Measurements from ENCODE around the gene ASPRV1. TPM values are rescaled to one million over a fixed set of nuclear protein-coding genes. Genes with fewer than 3 reads are reported as not detected.

Gene ASPRV1
- total and polyA plus RNA-seq, 4 donors: 3.1 to 7.7 (median 6.0) TPM

DNA sequence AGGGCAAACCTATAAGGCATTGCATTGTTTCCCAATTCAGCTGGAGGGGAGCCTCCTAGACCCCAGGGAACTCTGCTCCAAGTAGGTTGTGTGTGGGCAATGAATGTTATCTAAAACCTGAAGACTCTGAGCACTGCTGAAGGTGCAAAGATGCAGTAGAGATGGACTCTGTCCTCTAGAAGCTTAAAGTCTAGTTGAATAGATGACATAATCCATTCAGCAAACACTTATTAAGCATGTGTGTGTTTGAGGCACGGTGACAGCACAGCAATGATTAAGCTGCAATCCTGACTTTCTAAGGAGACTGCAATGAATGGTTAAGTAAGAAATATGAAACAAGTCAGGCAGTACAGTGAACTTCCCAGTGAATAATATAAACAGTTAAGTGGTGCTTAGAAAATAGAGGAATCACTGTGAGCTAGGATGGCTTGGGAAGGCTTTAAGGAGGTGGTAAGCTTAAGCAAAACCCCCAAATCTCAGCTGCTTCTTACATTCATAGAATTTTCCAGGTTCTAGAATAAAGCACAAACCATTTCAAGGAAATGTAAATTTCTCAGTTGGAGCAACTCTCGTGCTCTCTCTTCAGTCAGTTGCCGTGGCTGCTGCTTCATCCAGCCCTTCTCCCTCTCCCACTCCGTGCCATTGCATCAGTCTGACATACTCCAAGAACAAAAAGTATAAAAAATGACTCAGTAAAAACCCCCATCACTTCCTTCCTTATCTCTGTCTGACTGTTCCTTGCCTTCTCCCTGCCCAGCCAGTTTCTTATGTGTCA lies 27.4 kb downstream of the ASPRV1 start:
- no peak overlapping the region for H3K27ac ChIP-seq (ENCODE audit: low read depth, low read length)
- DNase-seq (ENCODE audit: low read depth in 4 of 6, low spot score in 6 of 6): no peak
- H3K9me3 ChIP-seq (ENCODE audit: control insufficient read depth, insufficient read depth, low read length): no peaks in the 10 kb centered on the region
- WGBS (ENCODE audit: insufficient coverage): 72% methylated on average over 3 of the region's 4 CpGs
- H3K4me1 ChIP-seq (ENCODE audit: control insufficient read depth, insufficient read depth, low read length): peaks cover 4% of the 10 kb centered on the region
- no peaks in the 10 kb centered on the region for H3K27me3 ChIP-seq (ENCODE audit: control insufficient read depth, insufficient read depth, low read length)
- no peak overlapping the region for H3K4me3 ChIP-seq (ENCODE audit: low read depth, low read length)
- peaks cover 35% of the 10 kb centered on the region for H3K36me3 ChIP-seq (ENCODE audit: control insufficient read depth, insufficient read depth, low read length)

DNA sequence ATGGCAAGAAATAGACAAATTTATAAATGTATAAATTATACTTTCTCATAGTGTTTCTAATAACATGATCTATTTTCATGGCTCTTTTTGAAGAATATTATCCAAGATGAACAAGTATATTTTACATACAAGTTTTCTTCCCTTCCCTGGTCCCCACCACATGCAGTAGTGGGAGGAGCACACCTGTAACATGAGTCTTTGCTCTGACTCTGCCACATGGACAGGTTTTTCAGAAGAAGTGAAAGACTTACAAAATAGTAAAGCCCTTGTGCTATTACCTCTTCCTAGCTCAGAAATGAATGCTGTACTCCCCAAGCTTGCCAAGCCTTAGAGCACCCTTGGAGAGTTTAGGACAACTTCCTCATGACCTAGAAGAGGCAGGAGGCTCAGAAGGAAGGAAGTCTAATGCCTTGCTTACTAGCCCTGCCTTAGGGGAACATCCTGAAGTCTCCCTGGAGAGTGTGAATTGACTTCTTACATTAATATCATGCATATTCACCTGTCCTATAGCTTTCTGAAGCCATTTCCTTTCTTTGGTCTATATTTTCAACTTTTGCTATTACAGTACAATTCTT lies 28.1 kb downstream of the ASPRV1 start:
- H3K27ac ChIP-seq (ENCODE audit: low read depth, low read length): no peak overlapping the region

DNA sequence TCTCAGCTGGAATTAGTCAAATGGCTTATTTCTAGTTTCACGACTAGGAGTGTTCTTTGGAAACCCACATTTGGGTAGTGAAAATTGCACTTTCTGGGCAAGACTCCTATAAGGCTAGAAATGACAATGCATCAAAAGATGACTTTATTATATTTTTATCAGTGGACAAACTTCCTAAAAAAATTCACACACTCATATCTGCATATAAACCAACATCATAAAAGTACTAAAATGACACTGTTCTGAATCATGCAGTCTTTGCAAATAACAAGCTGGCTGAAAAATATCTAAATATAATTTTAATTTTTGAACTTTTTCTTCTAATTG lies 28.9 kb downstream of the ASPRV1 start:
- Histone ChIP-seq H3K4me3 (ENCODE audit: low read depth, low read length) (no peak overlapping the region), H3K4me1 (ENCODE audit: control insufficient read depth, insufficient read depth, low read length) (peaks cover 4% of the 10 kb centered on the region), H3K36me3 (ENCODE audit: control insufficient read depth, insufficient read depth, low read length) (peaks cover 22% of the 10 kb centered on the region), H3K27me3 (ENCODE audit: control insufficient read depth, insufficient read depth, low read length) (no peaks in the 10 kb centered on the region), H3K9me3 (ENCODE audit: control insufficient read depth, insufficient read depth, low read length) (no peaks in the 10 kb centered on the region), H3K27ac (ENCODE audit: low read depth, low read length) (no peak overlapping the region)
- no peak for DNase-seq (ENCODE audit: low read depth in 4 of 6, low spot score in 6 of 6)
- WGBS (ENCODE audit: insufficient coverage): no CpG with 5 or more reads among the region's 1 CpG

More for the DNA sequence above, 28.1 kb downstream of the ASPRV1 start:
- no peak for DNase-seq (ENCODE audit: low read depth in 4 of 6, low spot score in 6 of 6)
- H3K36me3 ChIP-seq (ENCODE audit: control insufficient read depth, insufficient read depth, low read length): peaks cover 30% of the 10 kb centered on the region
- H3K9me3 ChIP-seq (ENCODE audit: control insufficient read depth, insufficient read depth, low read length): no peaks in the 10 kb centered on the region
- H3K4me1 ChIP-seq (ENCODE audit: control insufficient read depth, insufficient read depth, low read length): peaks cover 4% of the 10 kb centered on the region
- no peak overlapping the region for H3K4me3 ChIP-seq (ENCODE audit: low read depth, low read length)
- H3K27me3 ChIP-seq (ENCODE audit: control insufficient read depth, insufficient read depth, low read length): no peaks in the 10 kb centered on the region

DNA sequence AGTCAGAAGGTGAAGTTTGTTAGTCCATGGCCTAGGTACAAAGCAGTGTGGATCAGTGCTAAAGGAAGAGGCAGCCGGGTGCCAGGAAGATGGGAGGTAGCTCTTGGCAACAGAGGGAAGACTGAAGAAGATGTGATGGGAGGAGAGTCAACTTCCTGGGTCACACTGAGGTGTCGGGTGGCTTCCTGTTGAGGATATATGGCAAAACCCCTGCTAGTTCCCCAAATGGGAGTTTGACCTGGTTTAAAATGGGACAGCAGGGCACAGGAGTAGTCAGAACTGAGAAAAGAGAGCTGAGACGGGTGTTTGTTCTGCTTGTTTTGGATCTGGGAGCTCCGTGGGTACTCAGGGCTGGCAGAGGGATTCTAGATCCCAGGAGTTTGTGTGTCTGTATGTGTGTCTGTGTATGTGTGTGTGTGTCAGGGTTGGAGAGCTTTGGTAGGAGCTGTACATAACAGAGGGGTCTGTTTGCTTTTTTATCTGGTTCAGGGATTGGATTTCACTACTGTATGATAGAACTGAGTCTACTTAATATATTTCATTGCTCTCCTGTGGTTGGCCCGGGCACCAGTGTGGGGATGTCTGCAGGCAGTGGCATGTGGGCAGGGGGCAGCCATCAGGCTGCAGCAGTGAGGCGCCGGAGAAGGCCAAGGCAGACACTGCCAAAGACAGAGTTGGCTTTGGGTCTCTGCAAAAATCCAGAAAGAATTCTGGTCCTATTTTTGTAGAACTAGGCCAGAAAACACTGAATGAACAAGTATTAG lies 29.4 kb downstream of the ASPRV1 start:
- H3K27me3 ChIP-seq (ENCODE audit: control insufficient read depth, insufficient read depth, low read length): no peaks in the 10 kb centered on the region
- 73% methylated on average over 7 of the region's 7 CpGs for WGBS (ENCODE audit: insufficient coverage)
- H3K4me1 ChIP-seq (ENCODE audit: control insufficient read depth, insufficient read depth, low read length): peaks cover 4% of the 10 kb centered on the region
- no peak for DNase-seq (ENCODE audit: low read depth in 4 of 6, low spot score in 6 of 6)
- no peak overlapping the region for H3K27ac ChIP-seq (ENCODE audit: low read depth, low read length)
- peaks cover 16% of the 10 kb centered on the region for H3K36me3 ChIP-seq (ENCODE audit: control insufficient read depth, insufficient read depth, low read length)
- no peaks in the 10 kb centered on the region for H3K9me3 ChIP-seq (ENCODE audit: control insufficient read depth, insufficient read depth, low read length)
- H3K4me3 ChIP-seq (ENCODE audit: low read depth, low read length): no peak overlapping the region

DNA sequence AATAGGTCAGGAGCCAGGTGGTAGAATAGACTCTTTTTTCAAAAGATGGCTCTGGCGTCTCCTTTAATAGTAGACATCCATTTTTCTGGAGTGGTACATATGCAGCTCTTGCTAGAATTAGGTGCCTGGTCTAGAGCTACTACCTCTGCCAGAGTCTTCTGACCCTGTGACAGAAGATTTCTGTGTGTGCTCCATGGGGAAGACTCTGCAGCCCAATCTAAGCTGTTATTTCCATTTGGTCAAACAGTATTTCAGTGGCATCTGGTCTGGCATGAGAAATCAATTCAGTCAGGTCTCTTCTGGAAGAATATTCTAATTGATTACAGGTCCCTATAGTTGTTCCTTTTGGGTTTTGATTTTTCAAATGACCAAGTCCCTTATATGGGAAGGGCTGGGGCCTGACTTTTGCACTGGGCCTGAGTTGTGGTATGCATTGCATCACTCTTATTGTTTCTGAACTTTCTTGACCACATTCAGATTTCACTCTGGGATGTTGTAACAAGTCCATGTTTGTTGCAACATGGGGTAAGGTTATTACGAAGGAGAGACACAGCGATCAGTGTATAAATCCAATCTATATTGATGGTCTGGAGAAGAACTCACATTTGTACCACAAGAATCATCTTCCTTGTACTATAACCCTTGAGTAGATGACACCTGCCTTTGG lies 34.4 kb downstream of the ASPRV1 start:
- no peaks in the 10 kb centered on the region for H3K9me3 ChIP-seq (ENCODE audit: control insufficient read depth, insufficient read depth, low read length)
- H3K4me3 ChIP-seq (ENCODE audit: low read depth, low read length): no peak overlapping the region
- WGBS (ENCODE audit: insufficient coverage): 60% methylated on average over 1 of the region's 3 CpGs
- no peak overlapping the region for H3K27ac ChIP-seq (ENCODE audit: low read depth, low read length)
- H3K27me3 ChIP-seq (ENCODE audit: control insufficient read depth, insufficient read depth, low read length): no peaks in the 10 kb centered on the region
- H3K4me1 ChIP-seq (ENCODE audit: control insufficient read depth, insufficient read depth, low read length): no peaks in the 10 kb centered on the region
- no peak for DNase-seq (ENCODE audit: low read depth in 4 of 6, low spot score in 6 of 6)
- H3K36me3 ChIP-seq (ENCODE audit: control insufficient read depth, insufficient read depth, low read length): peaks cover 5% of the 10 kb centered on the region

DNA sequence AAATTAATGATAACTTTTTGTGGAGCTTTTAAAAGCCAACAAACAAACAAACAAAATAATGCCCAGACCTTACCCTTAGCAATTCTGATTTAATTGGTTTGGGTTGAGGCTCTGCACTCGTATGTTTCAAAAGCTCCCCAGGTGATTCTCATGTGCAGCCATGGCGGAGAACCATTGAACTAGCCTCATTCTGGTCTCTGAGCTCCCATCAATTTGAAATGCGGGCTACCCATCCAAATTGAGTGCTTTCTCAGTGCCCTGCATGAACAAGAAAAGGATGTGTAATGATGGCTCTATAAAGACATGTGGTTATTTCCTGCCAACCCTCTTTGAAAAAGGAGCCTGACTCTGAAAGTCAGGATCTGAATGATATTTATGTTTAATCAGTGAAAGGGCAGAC lies 38.3 kb downstream of the ASPRV1 start:
- H3K27me3 ChIP-seq (ENCODE audit: control insufficient read depth, insufficient read depth, low read length): no peaks in the 10 kb centered on the region
- no peaks in the 10 kb centered on the region for H3K4me1 ChIP-seq (ENCODE audit: control insufficient read depth, insufficient read depth, low read length)
- H3K4me3 ChIP-seq (ENCODE audit: low read depth, low read length): no peak overlapping the region
- peak in 1 of 6 donors; percentile 76 for DNase-seq (ENCODE audit: low read depth in 4 of 6, low spot score in 6 of 6)
- WGBS (ENCODE audit: insufficient coverage): no CpG with 5 or more reads among the region's 3 CpGs
- no peak overlapping the region for H3K27ac ChIP-seq (ENCODE audit: low read depth, low read length)
- H3K36me3 ChIP-seq (ENCODE audit: control insufficient read depth, insufficient read depth, low read length): peaks cover 15% of the 10 kb centered on the region
- H3K9me3 ChIP-seq (ENCODE audit: control insufficient read depth, insufficient read depth, low read length): no peaks in the 10 kb centered on the region

DNA sequence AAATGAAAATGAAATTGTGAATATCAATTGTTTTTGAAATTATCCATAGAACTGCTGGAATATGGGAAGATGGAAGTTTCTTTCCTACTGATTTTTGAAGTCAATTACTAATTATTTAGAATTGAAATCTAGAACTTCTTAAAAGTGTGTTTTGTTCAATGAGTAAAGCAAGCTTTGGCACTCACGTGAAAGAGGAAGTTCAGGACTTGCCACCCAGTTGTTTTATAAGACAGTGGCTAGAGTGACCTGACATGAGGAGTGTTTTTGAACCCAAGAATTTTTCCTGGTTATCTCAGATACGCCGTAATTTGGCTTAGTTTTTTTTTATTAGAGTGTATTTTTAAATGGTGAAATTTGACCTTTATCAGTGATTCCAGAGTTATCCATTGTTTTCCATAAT lies 43.0 kb downstream of the ASPRV1 start:
- Histone ChIP-seq H3K27ac (ENCODE audit: low read depth, low read length) (no peak overlapping the region), H3K36me3 (ENCODE audit: control insufficient read depth, insufficient read depth, low read length) (peaks cover 15% of the 10 kb centered on the region), H3K27me3 (ENCODE audit: control insufficient read depth, insufficient read depth, low read length) (no peaks in the 10 kb centered on the region), H3K4me3 (ENCODE audit: low read depth, low read length) (no peak overlapping the region), H3K9me3 (ENCODE audit: control insufficient read depth, insufficient read depth, low read length) (no peaks in the 10 kb centered on the region), H3K4me1 (ENCODE audit: control insufficient read depth, insufficient read depth, low read length) (peaks cover 11% of the 10 kb centered on the region)
- no CpG with 5 or more reads among the region's 3 CpGs for WGBS (ENCODE audit: insufficient coverage)
- DNase-seq (ENCODE audit: low read depth in 4 of 6, low spot score in 6 of 6): no peak

DNA sequence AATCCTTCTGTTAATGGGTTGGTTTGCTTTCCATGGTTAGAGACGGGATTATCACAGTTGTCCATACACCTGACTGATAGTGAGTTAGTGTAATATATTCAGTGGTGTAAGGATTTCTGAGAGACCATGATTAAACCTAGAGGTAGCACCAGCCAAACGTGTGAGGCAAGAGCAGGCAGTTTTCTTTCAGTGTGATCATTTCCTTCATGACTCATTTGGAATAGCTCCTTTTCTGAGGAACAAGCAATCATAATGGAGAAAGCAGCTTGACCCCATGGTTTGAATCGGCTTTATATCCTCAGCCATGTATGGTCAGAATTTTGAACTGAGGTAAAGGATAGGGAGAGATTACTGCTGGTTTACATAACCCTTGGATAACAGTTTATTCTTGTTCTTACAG lies 43.6 kb downstream of the ASPRV1 start:
- H3K27me3 ChIP-seq (ENCODE audit: control insufficient read depth, insufficient read depth, low read length): no peaks in the 10 kb centered on the region
- H3K27ac ChIP-seq (ENCODE audit: low read depth, low read length): no peak overlapping the region
- WGBS (ENCODE audit: insufficient coverage): 100% methylated on average over 1 of the region's 3 CpGs
- no peak for DNase-seq (ENCODE audit: low read depth in 4 of 6, low spot score in 6 of 6)
- no peaks in the 10 kb centered on the region for H3K9me3 ChIP-seq (ENCODE audit: control insufficient read depth, insufficient read depth, low read length)
- H3K4me3 ChIP-seq (ENCODE audit: low read depth, low read length): no peak overlapping the region
- H3K36me3 ChIP-seq (ENCODE audit: control insufficient read depth, insufficient read depth, low read length): peaks cover 13% of the 10 kb centered on the region
- peaks cover 11% of the 10 kb centered on the region for H3K4me1 ChIP-seq (ENCODE audit: control insufficient read depth, insufficient read depth, low read length)

DNA sequence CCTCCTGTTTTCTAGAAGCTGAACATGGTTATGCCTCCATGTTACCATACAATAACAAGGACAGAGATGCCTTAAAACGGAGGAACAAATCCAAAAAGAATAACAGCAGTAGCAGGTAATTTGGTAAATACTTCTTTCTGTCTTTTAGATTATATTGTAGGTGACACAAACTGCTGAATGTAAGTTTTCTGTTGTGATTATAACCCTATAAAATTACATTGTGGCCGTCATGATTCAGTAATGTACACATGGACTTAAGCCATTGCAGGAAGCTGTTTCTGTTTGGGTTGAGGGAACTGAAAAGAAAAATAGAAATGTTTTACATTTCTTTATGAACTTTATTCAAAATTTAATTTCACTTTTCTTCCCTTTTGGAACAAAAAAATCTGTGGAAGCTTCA lies 45.3 kb downstream of the ASPRV1 start:
- peak overlapping the region; percentile 72 for H3K4me3 ChIP-seq (ENCODE audit: low read depth, low read length)
- H3K27ac ChIP-seq (ENCODE audit: low read depth, low read length): no peak overlapping the region
- no CpG with 5 or more reads among the region's 2 CpGs for WGBS (ENCODE audit: insufficient coverage)
- peaks cover 10% of the 10 kb centered on the region for H3K36me3 ChIP-seq (ENCODE audit: control insufficient read depth, insufficient read depth, low read length)
- H3K4me1 ChIP-seq (ENCODE audit: control insufficient read depth, insufficient read depth, low read length): peaks cover 11% of the 10 kb centered on the region
- no peaks in the 10 kb centered on the region for H3K27me3 ChIP-seq (ENCODE audit: control insufficient read depth, insufficient read depth, low read length)
- DNase-seq (ENCODE audit: low read depth in 4 of 6, low spot score in 6 of 6): no peak
- no peaks in the 10 kb centered on the region for H3K9me3 ChIP-seq (ENCODE audit: control insufficient read depth, insufficient read depth, low read length)
